ENCODE measurements around the gene NFIA.
"Not testable (repeated sequence)": the region's sequence is repeated elsewhere in the genome, so short reads cannot be mapped to it uniquely, and the experiment has no call there.

The NFIA gene

DNA sequence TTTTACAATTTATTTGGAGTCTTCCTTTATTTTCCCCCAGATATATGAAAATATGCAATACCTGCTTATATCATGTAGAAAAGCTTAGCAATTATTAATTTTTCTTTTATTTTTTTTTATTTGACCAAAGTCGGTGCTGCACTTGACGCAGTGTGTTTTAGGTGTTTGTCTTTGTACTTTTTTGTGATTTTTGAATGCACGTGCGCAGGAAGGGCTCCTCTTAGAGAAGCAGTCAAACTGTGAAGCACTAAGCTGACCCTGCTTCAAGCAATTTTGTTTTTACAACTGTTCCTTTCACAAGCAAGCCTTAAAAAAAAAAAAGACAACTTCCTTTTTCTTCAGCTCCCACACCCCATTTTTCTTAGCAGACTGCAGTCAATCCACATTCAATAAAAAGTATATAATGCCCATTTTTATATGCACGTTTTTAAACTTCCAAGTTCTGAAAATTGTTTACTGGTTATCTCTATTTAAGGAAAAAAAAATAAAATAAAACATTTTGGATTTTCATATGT, 375.2 kb downstream of the NFIA start:
- H3K36me3 ChIP-seq = no peaks in the 10 kb centered on the region
- H3K27me3 ChIP-seq = no peaks in the 10 kb centered on the region
- DNase-seq = no peak
- no peaks in the 10 kb centered on the region for H3K9me3 ChIP-seq
- no peak overlapping the region for H3K4me3 ChIP-seq (ENCODE audit: low read depth, low read length)
- peaks cover 7% of the 10 kb centered on the region for H3K4me1 ChIP-seq
- TF ChIP-seq, protein P1, sequence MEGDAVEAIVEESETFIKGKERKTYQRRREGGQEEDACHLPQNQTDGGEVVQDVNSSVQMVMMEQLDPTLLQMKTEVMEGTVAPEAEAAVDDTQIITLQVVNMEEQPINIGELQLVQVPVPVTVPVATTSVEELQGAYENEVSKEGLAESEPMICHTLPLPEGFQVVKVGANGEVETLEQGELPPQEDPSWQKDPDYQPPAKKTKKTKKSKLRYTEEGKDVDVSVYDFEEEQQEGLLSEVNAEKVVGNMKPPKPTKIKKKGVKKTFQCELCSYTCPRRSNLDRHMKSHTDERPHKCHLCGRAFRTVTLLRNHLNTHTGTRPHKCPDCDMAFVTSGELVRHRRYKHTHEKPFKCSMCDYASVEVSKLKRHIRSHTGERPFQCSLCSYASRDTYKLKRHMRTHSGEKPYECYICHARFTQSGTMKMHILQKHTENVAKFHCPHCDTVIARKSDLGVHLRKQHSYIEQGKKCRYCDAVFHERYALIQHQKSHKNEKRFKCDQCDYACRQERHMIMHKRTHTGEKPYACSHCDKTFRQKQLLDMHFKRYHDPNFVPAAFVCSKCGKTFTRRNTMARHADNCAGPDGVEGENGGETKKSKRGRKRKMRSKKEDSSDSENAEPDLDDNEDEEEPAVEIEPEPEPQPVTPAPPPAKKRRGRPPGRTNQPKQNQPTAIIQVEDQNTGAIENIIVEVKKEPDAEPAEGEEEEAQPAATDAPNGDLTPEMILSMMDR (IDR thresholded peaks at IDR 0.05; ENCODE audit: low read depth, low read length) = no peak

DNA sequence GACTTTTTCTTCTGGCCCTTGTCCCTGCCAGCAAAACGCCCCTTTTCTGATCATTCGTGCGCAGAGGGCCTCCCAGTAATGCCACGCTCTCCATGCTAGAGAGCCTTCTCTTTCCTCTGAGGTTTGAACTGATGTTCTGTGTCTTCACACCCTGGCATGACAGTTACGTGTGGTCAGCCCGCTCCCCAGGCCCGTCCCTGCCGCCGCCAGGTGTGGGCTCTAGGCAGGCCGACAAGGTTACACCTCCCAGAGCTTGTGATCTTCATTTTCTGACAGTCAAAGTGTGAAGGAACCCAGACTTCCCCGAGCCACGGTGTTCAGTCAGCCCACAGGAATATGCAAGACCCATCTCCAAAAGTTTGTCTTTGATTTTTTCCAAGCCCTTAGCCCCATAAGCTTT, 377.0 kb downstream of the NFIA start:
- TF ChIP-seq, protein P1 (IDR thresholded peaks at IDR 0.05; ENCODE audit: low read depth, low read length) = no peak
- DNase-seq = no peak
- Histone ChIP-seq H3K9me3 (no peaks in the 10 kb centered on the region), H3K27me3 (no peaks in the 10 kb centered on the region), H3K36me3 (no peaks in the 10 kb centered on the region), H3K4me3 (ENCODE audit: low read depth, low read length) (no peak overlapping the region), H3K4me1 (no peaks in the 10 kb centered on the region)

GRCh38 chr1:61460191-61460590, 377.8 kb downstream of the NFIA start:
- Histone ChIP-seq H3K27me3 (no peaks in the 10 kb centered on the region), H3K36me3 (no peaks in the 10 kb centered on the region), H3K4me1 (no peaks in the 10 kb centered on the region), H3K4me3 (ENCODE audit: low read depth, low read length) (no peak overlapping the region), H3K9me3 (no peaks in the 10 kb centered on the region)
- TF ChIP-seq, protein P1 (IDR thresholded peaks at IDR 0.05; ENCODE audit: low read depth, low read length) = no peak
- DNase-seq = no peak

DNA sequence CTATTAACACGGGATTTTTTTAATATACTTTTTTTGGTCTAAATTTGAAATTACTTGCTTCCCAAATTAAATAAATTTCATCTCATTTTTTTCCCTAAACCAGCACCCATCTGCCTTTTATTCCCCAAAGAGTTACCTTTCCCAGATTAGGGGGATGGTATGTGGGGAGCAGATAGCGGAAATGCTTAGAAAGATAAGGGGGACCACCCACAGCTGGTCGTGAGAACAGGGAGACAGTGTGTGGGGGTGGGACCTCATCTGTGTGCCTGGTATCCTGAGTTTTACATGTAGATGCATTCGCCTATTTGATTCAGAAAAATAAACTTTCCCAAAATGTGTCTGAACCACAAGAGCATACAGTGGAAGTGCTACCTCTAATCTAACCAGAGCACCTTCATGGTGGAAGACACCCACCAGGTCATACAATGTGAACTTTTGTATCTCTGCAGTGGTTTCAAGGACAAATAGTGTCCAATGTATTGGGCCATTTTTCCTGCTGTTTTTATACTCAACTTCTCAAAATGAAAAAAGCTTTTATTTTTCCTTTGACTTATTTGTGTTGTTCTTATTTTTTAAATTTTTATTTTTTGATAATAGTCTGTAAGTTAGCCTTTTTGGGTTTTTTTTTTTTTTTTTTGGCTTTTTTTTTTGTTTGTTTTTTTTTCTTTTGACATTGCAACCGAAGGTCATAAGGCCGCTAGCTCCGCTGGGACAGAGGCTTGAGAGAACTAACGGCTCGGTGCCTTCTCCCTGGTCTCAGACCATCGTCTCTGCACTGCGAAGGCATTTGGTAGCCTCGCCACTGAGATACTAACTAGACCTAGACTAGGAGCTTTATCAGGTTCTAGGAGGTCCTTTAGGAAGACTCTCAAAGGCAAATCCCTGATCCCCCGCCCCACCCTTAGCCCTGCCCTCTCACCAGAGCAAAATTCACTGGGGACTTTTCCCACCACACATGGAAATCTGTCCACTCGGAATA, 379.3 kb downstream of the NFIA start:
- Histone ChIP-seq H3K4me1 (no peaks in the 10 kb centered on the region), H3K4me3 (ENCODE audit: low read depth, low read length) (no peak overlapping the region), H3K27me3 (no peaks in the 10 kb centered on the region), H3K9me3 (no peaks in the 10 kb centered on the region), H3K36me3 (no peaks in the 10 kb centered on the region)
- TF ChIP-seq, protein P1 (IDR thresholded peaks at IDR 0.05; ENCODE audit: low read depth, low read length) = no peak
- no peak for DNase-seq

DNA sequence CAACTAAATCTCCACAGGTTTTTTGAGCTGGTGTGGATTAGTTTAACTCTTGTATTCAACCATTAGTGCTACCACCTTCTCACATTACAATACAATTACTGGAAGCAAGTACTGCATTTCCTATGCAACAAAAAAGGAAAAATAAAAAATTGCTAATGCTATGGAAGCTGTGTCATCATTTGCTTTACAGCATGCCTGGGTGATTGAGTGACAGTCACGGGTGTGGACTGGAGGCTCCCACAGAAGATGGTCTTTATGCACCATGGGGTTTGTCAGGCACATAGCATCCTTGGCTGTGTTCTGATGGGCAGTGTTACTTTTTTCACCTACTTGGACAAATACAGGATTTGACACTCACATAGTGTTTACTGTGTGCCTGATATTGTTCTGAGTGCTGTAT, 380.3 kb downstream of the NFIA start:
- DNase-seq = no peak
- TF ChIP-seq, protein P1 (IDR thresholded peaks at IDR 0.05; ENCODE audit: low read depth, low read length) = no peak
- H3K27me3 ChIP-seq = no peaks in the 10 kb centered on the region
- H3K4me3 ChIP-seq (ENCODE audit: low read depth, low read length) = no peak overlapping the region
- H3K4me1 ChIP-seq = no peaks in the 10 kb centered on the region
- no peaks in the 10 kb centered on the region for H3K36me3 ChIP-seq
- no peaks in the 10 kb centered on the region for H3K9me3 ChIP-seq

GRCh38 chr1:61463220-61463619, 380.9 kb downstream of the NFIA start:
- Histone ChIP-seq H3K36me3 (no peaks in the 10 kb centered on the region), H3K9me3 (no peaks in the 10 kb centered on the region), H3K4me3 (ENCODE audit: low read depth, low read length) (no peak overlapping the region), H3K27me3 (no peaks in the 10 kb centered on the region), H3K4me1 (no peaks in the 10 kb centered on the region)
- no peak for DNase-seq
- TF ChIP-seq, protein P1 (IDR thresholded peaks at IDR 0.05; ENCODE audit: low read depth, low read length) = no peak

GRCh38 chr1:61467836-61468235, 385.5 kb downstream of the NFIA start:
- H3K4me3 ChIP-seq (ENCODE audit: low read depth, low read length); H3K27me3 ChIP-seq; H3K4me1 ChIP-seq; H3K36me3 ChIP-seq; DNase-seq; H3K9me3 ChIP-seq: not testable (repeated sequence)
